Activated T-cell treated with anti-CD3 and anti-CD28 coated beads for 24 hours (primary cell): Measurements from ENCODE around the gene PCOLCE2.

Experiments used
- DNase-seq: peaks from one replicate; pipeline ENCODE4 v3.0.0-alpha.2; 2020; ENCODE audit warnings: low read depth

The PCOLCE2 gene

GRCh38 chr3:142863930-142864920 is 24.7 kb downstream of the PCOLCE2 start:
- no peak for DNase-seq

GRCh38 chr3:142863010-142863817 is 25.7 kb downstream of the PCOLCE2 start:
- no peak for DNase-seq

GRCh38 chr3:142861926-142862325 is 27.0 kb downstream of the PCOLCE2 start:
- DNase-seq = no peak

GRCh38 chr3:142858043-142858442 is 30.8 kb downstream of the PCOLCE2 start:
- DNase-seq = no peak

GRCh38 chr3:142857056-142857455 is 31.8 kb downstream of the PCOLCE2 start:
- no peak for DNase-seq

- DNase-seq = no peak
These were observed 35.4 kb downstream of the PCOLCE2 start for GRCh38 chr3:142853270-142854168.

- DNase-seq = no peak
These were observed 36.9 kb downstream of the PCOLCE2 start for GRCh38 chr3:142852009-142852408.

- DNase-seq = no peak
These were observed 38.4 kb downstream of the PCOLCE2 start for GRCh38 chr3:142850395-142851023.

- DNase-seq = no peak
These were observed 39.7 kb downstream of the PCOLCE2 start for GRCh38 chr3:142849148-142849547.

GRCh38 chr3:142846779-142847577 is 41.9 kb downstream of the PCOLCE2 start:
- no peak for DNase-seq

- no peak for DNase-seq
These were observed 44.4 kb downstream of the PCOLCE2 start for GRCh38 chr3:142844339-142844977.

- DNase-seq = no peak
These were observed 49.1 kb downstream of the PCOLCE2 start for GRCh38 chr3:142839831-142840230.

- DNase-seq = no peak
These were observed 51.4 kb downstream of the PCOLCE2 start for GRCh38 chr3:142837526-142837925.

GRCh38 chr3:142828703-142829305 is 60.1 kb downstream of the PCOLCE2 start:
- peak; percentile 43 for DNase-seq

GRCh38 chr3:142819179-142819578 is 69.7 kb downstream of the PCOLCE2 start:
- DNase-seq = no peak

GRCh38 chr3:142818651-142819050 is 70.2 kb downstream of the PCOLCE2 start:
- no peak for DNase-seq

GRCh38 chr3:142817897-142818296 is 71.0 kb downstream of the PCOLCE2 start:
- no peak for DNase-seq

- DNase-seq = no peak
These were observed 71.5 kb downstream of the PCOLCE2 start for GRCh38 chr3:142817356-142817755.

GRCh38 chr3:142815803-142816202 is 73.1 kb downstream of the PCOLCE2 start:
- DNase-seq = no peak

- no peak for DNase-seq
These were observed 79.6 kb downstream of the PCOLCE2 start for GRCh38 chr3:142809259-142809658.
